ENCODE measurements around the gene USP32. TPM values are rescaled to one million over a fixed set of nuclear protein-coding genes. Genes with fewer than 3 reads are reported as not detected.

Gene USP32
- total RNA-seq, 2 donors from 2014 or later: 54.1 to 74.3 TPM

- H3K27me3 ChIP-seq (ENCODE audit: control insufficient read depth, insufficient read depth, low read length, poor library complexity, severe bottlenecking): no peaks in the 10 kb centered on the region
- H3K4me3 ChIP-seq (ENCODE audit: low read length): no peak overlapping the region
- no peak for DNase-seq
- H3K27ac ChIP-seq (ENCODE audit: low read depth, low read length): no peak overlapping the region
- WGBS, 2 experiments (ENCODE audit: insufficient coverage in 1 of 2, insufficient read length in 1 of 2): 100% methylated on average over 2 to 3 of the region's 3 CpGs
- H3K9me3 ChIP-seq (ENCODE audit: control insufficient read depth, low read length): no peaks in the 10 kb centered on the region
- Mint-ChIP-seq H3K9me3 (no peaks in the 10 kb centered on the region), H3K36me3 (ENCODE audit: low read depth) (peaks cover 23% of the 10 kb centered on the region), H3K4me3 (no peak overlapping the region), H3K4me1 (no peaks in the 10 kb centered on the region), H3K27ac (no peak overlapping the region), H3K27me3 (ENCODE audit: insufficient read depth) (no peaks in the 10 kb centered on the region)
- no peak overlapping the region for H3K9ac ChIP-seq (ENCODE audit: extremely low read depth, low read length, poor library complexity, severe bottlenecking)
- peaks cover 7% of the 10 kb centered on the region for H3K36me3 ChIP-seq (ENCODE audit: control insufficient read depth, insufficient read depth, low read length)
- H3K4me1 ChIP-seq (ENCODE audit: control insufficient read depth, insufficient read depth, low read length): no peaks in the 10 kb centered on the region
- TF ChIP-seq CTCF (conservative IDR thresholded peaks at IDR 0.05): no peak
Observed at GRCh38 chr17:60240290-60240689, 151.6 kb downstream of the USP32 start.

GRCh38 chr17:60231691-60232090, 160.2 kb downstream of the USP32 start:
- Mint-ChIP-seq H3K27me3 (ENCODE audit: insufficient read depth) (no peaks in the 10 kb centered on the region), H3K4me1 (no peaks in the 10 kb centered on the region), H3K27ac (no peak overlapping the region), H3K36me3 (ENCODE audit: low read depth) (peaks cover 19% of the 10 kb centered on the region), H3K4me3 (no peak overlapping the region), H3K9me3 (no peaks in the 10 kb centered on the region)
- Histone ChIP-seq H3K27ac (ENCODE audit: low read depth, low read length) (no peak overlapping the region), H3K27me3 (ENCODE audit: control insufficient read depth, insufficient read depth, low read length, poor library complexity, severe bottlenecking) (no peaks in the 10 kb centered on the region), H3K9ac (ENCODE audit: extremely low read depth, low read length, poor library complexity, severe bottlenecking) (no peak overlapping the region), H3K9me3 (ENCODE audit: control insufficient read depth, low read length) (no peaks in the 10 kb centered on the region), H3K4me3 (ENCODE audit: low read length) (no peak overlapping the region), H3K4me1 (ENCODE audit: control insufficient read depth, insufficient read depth, low read length) (no peaks in the 10 kb centered on the region), H3K36me3 (ENCODE audit: control insufficient read depth, insufficient read depth, low read length) (peaks cover 14% of the 10 kb centered on the region)
- WGBS, 2 experiments (ENCODE audit: insufficient coverage in 1 of 2, insufficient read length in 1 of 2): 92 to 93% methylated on average over 1 of the region's 2 CpGs
- TF ChIP-seq CTCF (conservative IDR thresholded peaks at IDR 0.05): no peak
- no peak for DNase-seq

- Mint-ChIP-seq H3K4me3 (no peak overlapping the region), H3K36me3 (ENCODE audit: low read depth) (peaks cover 19% of the 10 kb centered on the region), H3K27me3 (ENCODE audit: insufficient read depth) (no peaks in the 10 kb centered on the region), H3K9me3 (no peaks in the 10 kb centered on the region), H3K4me1 (no peaks in the 10 kb centered on the region), H3K27ac (no peak overlapping the region)
- H3K9ac ChIP-seq (ENCODE audit: extremely low read depth, low read length, poor library complexity, severe bottlenecking): no peak overlapping the region
- DNase-seq: peak; percentile 47
- H3K4me1 ChIP-seq (ENCODE audit: control insufficient read depth, insufficient read depth, low read length): no peaks in the 10 kb centered on the region
- peaks cover 14% of the 10 kb centered on the region for H3K36me3 ChIP-seq (ENCODE audit: control insufficient read depth, insufficient read depth, low read length)
- TF ChIP-seq CTCF (conservative IDR thresholded peaks at IDR 0.05): peak; percentile 67
- H3K27ac ChIP-seq (ENCODE audit: low read depth, low read length): no peak overlapping the region
- no peak overlapping the region for H3K4me3 ChIP-seq (ENCODE audit: low read length)
- H3K9me3 ChIP-seq (ENCODE audit: control insufficient read depth, low read length): no peaks in the 10 kb centered on the region
- WGBS, 2 experiments (ENCODE audit: insufficient coverage in 1 of 2, insufficient read length in 1 of 2): 80 to 98% methylated on average over 1 to 4 of the region's 4 CpGs
- H3K27me3 ChIP-seq (ENCODE audit: control insufficient read depth, insufficient read depth, low read length, poor library complexity, severe bottlenecking): no peaks in the 10 kb centered on the region
Observed at GRCh38 chr17:60231234-60231633, 160.7 kb downstream of the USP32 start.

All from endodermal cell (in vitro differentiated cells).